Fibroblast of lung (primary cell): ENCODE data around the gene TMEM119. TPM values are rescaled to one million over a fixed set of nuclear protein-coding genes. Genes with fewer than 3 reads are reported as not detected.

ENCODE experiments used
- DNase-seq, 2 donors: peaks; one replicate each; pipeline versions ENCODE4 v3.0.0 to v3.0.0-alpha.2; 2010; ENCODE audit warnings: low read depth in 2 of 2
- H2AFZ ChIP-seq: 2 replicates; pipeline ENCODE4 v1.5.1; 2012; ENCODE audit warnings: low read length, control low read depth, inconsistent platforms
- H3K27ac ChIP-seq: 2 replicates; pipeline ENCODE4 v1.5.1; 2011; ENCODE audit warnings: low read length, control low read depth; ENCODE audit not compliant: insufficient read depth
- H3K27me3 ChIP-seq: 2 replicates; pipeline ENCODE4 v1.5.1; 2011; ENCODE audit warnings: mild to moderate bottlenecking, low read length; ENCODE audit not compliant: control insufficient read depth, insufficient read depth
- H3K36me3 ChIP-seq: 2 replicates; pipeline ENCODE4 v1.5.1; 2011; ENCODE audit warnings: low read length; ENCODE audit not compliant: control insufficient read depth, insufficient read depth
- H3K4me1 ChIP-seq: 2 replicates; pipeline ENCODE4 v1.5.1; 2011; ENCODE audit warnings: low read length; ENCODE audit not compliant: control insufficient read depth, insufficient read depth; ENCODE audit errors: extremely low read depth
- H3K4me2 ChIP-seq: 2 replicates; pipeline ENCODE4 v1.5.1; 2011; ENCODE audit warnings: low read length, control low read depth; ENCODE audit not compliant: insufficient read depth; ENCODE audit errors: extremely low read depth
- H3K4me3 ChIP-seq, 4 experiments: fragments of 200-600 bp in 1 of 4; sonication (generic) in 1 of 4; replicated peaks in 1 of 4; 2 replicates each; pipeline ENCODE4 v1.5.1; 2011 to 2016; ENCODE audit warnings: low read length in 4 of 4, low read depth in 3 of 4, mild to moderate bottlenecking in 3 of 4, control low read depth in 2 of 4, inconsistent platforms in 1 of 4, mixed read lengths in 1 of 4; ENCODE audit not compliant: insufficient read depth in 1 of 4; ENCODE audit errors: control extremely low read depth in 1 of 4
- H3K79me2 ChIP-seq: 2 replicates; pipeline ENCODE4 v1.5.1; 2012; ENCODE audit warnings: mild to moderate bottlenecking, low read length, inconsistent platforms; ENCODE audit not compliant: control insufficient read depth, insufficient read depth
- H3K9ac ChIP-seq: 2 replicates; pipeline ENCODE4 v1.5.1; 2011; ENCODE audit warnings: mild to moderate bottlenecking, low read length, control low read depth; ENCODE audit not compliant: insufficient read depth
- H3K9me3 ChIP-seq: 2 replicates; pipeline ENCODE4 v1.5.1; 2012; ENCODE audit warnings: low read depth, low read length; ENCODE audit not compliant: control insufficient read depth, insufficient read depth
- H4K20me1 ChIP-seq: 2 replicates; pipeline ENCODE4 v1.5.1; 2011; ENCODE audit warnings: low read length; ENCODE audit not compliant: control insufficient read depth, insufficient read depth; ENCODE audit errors: extremely low read depth
- CTCF ChIP-seq, 2 donors: IDR thresholded peaks in 1 of 2; conservative IDR thresholded peaks in 1 of 2; 1 replicate in 1 of 2; 2 replicates in 1 of 2; pipeline ENCODE4 v1.5.1; 2011 to 2012; ENCODE audit warnings: low read length in 2 of 2, control low read depth in 1 of 2, inconsistent platforms in 1 of 2, low read depth in 1 of 2, mild to moderate bottlenecking in 1 of 2
- EZH2 ChIP-seq: IDR thresholded peaks from 2 replicates; pipeline ENCODE4 v1.5.1; 2012; ENCODE audit warnings: low read length, control low read depth, mild to moderate bottlenecking; ENCODE audit errors: missing control alignments
- polyA plus RNA-seq, 2 donors: library from polyadenylated mRNA; depleted of rRNA in 1 of 2; stranded (reverse) in 1 of 2; unstranded in 1 of 2; fragments of >200 nt; gene quantifications; 2 replicates each; pipeline ENCODE4 v1.2.1, GENCODE V29; 2011 to 2012; ENCODE audit warnings: missing spikeins in 1 of 2
- total RNA-seq: library from RNA; depleted of rRNA; stranded (reverse); fragments of >200 nt; gene quantifications from 2 replicates; pipeline ENCODE4 v1.2.1, GENCODE V29; 2014

TMEM119 gene
- total and polyA plus RNA-seq, 2 donors (not counting 1 experiment from before 2014, with no cell fraction given): 154 to 358 TPM

GRCh38 chr12:108630481-108631207 lies 32.8 kb upstream of the TMEM119 start:
- no peak overlapping the region for H3K9ac ChIP-seq
- H3K79me2 ChIP-seq: no peaks in the 10 kb centered on the region
- H3K4me1 ChIP-seq: peaks cover 30% of the 10 kb centered on the region

GRCh38 chr12:108629824-108630476 lies 32.1 kb upstream of the TMEM119 start:
- no peak overlapping the region for H2AFZ ChIP-seq
- DNase-seq: peak; percentile 81 to 90
- no peaks in the 10 kb centered on the region for H3K36me3 ChIP-seq
- H3K9me3 ChIP-seq: no peaks in the 10 kb centered on the region
- no peaks in the 10 kb centered on the region for H3K79me2 ChIP-seq
- H3K27me3 ChIP-seq: no peaks in the 10 kb centered on the region
- H4K20me1 ChIP-seq: no peaks in the 10 kb centered on the region
- H3K4me3 ChIP-seq: no peak overlapping the region
- H3K27ac ChIP-seq: peak overlapping the region; percentile 87
- TF ChIP-seq CTCF (conservative IDR thresholded peaks at IDR 0.05 in 1 of 2, IDR thresholded peaks at IDR 0.05 in 1 of 2; ENCODE audit: low read depth in 1 of 2, low read length in 2 of 2): no peak
- no peak for TF ChIP-seq EZH2
- H3K9ac ChIP-seq: peak overlapping the region; percentile 28
- H3K4me2 ChIP-seq: no peak overlapping the region
- peaks cover 30% of the 10 kb centered on the region for H3K4me1 ChIP-seq

More at GRCh38 chr12:108630481-108631207, 32.8 kb upstream of the TMEM119 start:
- H3K4me2 ChIP-seq: peak overlapping the region; percentile 16
- no peaks in the 10 kb centered on the region for H3K36me3 ChIP-seq
- no peak overlapping the region for H2AFZ ChIP-seq
- no peak for TF ChIP-seq EZH2
- no peak for TF ChIP-seq CTCF (conservative IDR thresholded peaks at IDR 0.05 in 1 of 2, IDR thresholded peaks at IDR 0.05 in 1 of 2; ENCODE audit: low read depth in 1 of 2, low read length in 2 of 2)
- peak; percentile 54 to 68 for DNase-seq
- H3K9me3 ChIP-seq: no peaks in the 10 kb centered on the region
- no peaks in the 10 kb centered on the region for H4K20me1 ChIP-seq
- H3K27me3 ChIP-seq: no peaks in the 10 kb centered on the region
- H3K27ac ChIP-seq: peak overlapping the region; percentile 87
- H3K4me3 ChIP-seq: no peak overlapping the region

- no peak overlapping the region for H3K4me2 ChIP-seq
- peak overlapping the region in 1 of 4 experiments; percentile 20 for H3K4me3 ChIP-seq
- H3K79me2 ChIP-seq: no peaks in the 10 kb centered on the region
- TF ChIP-seq CTCF (conservative IDR thresholded peaks at IDR 0.05 in 1 of 2, IDR thresholded peaks at IDR 0.05 in 1 of 2; ENCODE audit: low read depth in 1 of 2, low read length in 2 of 2) (no peak), EZH2 (no peak)
- no peaks in the 10 kb centered on the region for H3K9me3 ChIP-seq
- no peak overlapping the region for H3K9ac ChIP-seq
- no peak for DNase-seq
- no peaks in the 10 kb centered on the region for H3K27me3 ChIP-seq
- H4K20me1 ChIP-seq: no peaks in the 10 kb centered on the region
- H3K36me3 ChIP-seq: no peaks in the 10 kb centered on the region
- peak overlapping the region; percentile 87 for H3K27ac ChIP-seq
- no peak overlapping the region for H2AFZ ChIP-seq
- H3K4me1 ChIP-seq: peaks cover 30% of the 10 kb centered on the region
Measured at GRCh38 chr12:108629151-108629550, 31.3 kb upstream of the TMEM119 start.
